DOHH2 (cell line): ENCODE results near the gene MVB12B.

Experiments used
- H3F3A ChIP-seq: fragments of 200-600 bp; sonication (generic), shearing (Covaris generic); 2 replicates; pipeline ENCODE4 v1.6.0; 2016; ENCODE audit warnings: antibody characterized with exemption, mild to moderate bottlenecking; ENCODE audit not compliant: control insufficient read depth, insufficient read depth
- H3K27ac ChIP-seq: fragments of 200-600 bp; sonication (generic); 2 replicates; pipeline ENCODE4 v1.5.1; 2014; ENCODE audit warnings: low read depth, mild to moderate bottlenecking, low read length, moderate library complexity
- H3K27me3 ChIP-seq: fragments of 200-600 bp; sonication (generic); 2 replicates; pipeline ENCODE4 v1.6.1; 2014; ENCODE audit warnings: mild to moderate bottlenecking, low read length, mixed read lengths; ENCODE audit not compliant: control insufficient read depth
- H3K36me3 ChIP-seq: fragments of 200-600 bp; sonication (generic); 2 replicates; pipeline ENCODE4 v1.6.1; 2014; ENCODE audit warnings: mild to moderate bottlenecking, low read length, moderate library complexity, mixed read lengths; ENCODE audit not compliant: control insufficient read depth
- H3K4me1 ChIP-seq: fragments of 200-600 bp; sonication (generic); 2 replicates; pipeline ENCODE4 v1.6.1; 2014; ENCODE audit warnings: mild to moderate bottlenecking, low read length, mixed read lengths; ENCODE audit not compliant: control insufficient read depth
- H3K4me2 ChIP-seq: fragments of 200-600 bp; sonication (generic); 2 replicates; pipeline ENCODE4 v1.6.0; 2014; ENCODE audit warnings: mild to moderate bottlenecking, low read length, moderate library complexity
- H3K4me3 ChIP-seq: fragments of 200-600 bp; sonication (generic); 2 replicates; pipeline ENCODE4 v1.5.1; 2014; ENCODE audit warnings: mild to moderate bottlenecking, low read length, mixed read lengths
- H3K79me2 ChIP-seq: fragments of 200-600 bp; sonication (generic); 2 replicates; pipeline ENCODE4 v1.6.1; 2014; ENCODE audit warnings: mild to moderate bottlenecking, low read length, mixed read lengths; ENCODE audit not compliant: control insufficient read depth
- H3K9me2 ChIP-seq: fragments of 200-600 bp; sonication (generic); replicated peaks from 2 replicates; pipeline ENCODE4 v1.6.1; 2014; ENCODE audit warnings: mild to moderate bottlenecking, low read length, mixed read lengths; ENCODE audit not compliant: control insufficient read depth
- H3K9me3 ChIP-seq: fragments of 200-600 bp; sonication (generic); 2 replicates; pipeline ENCODE4 v1.6.1; 2014; ENCODE audit warnings: antibody characterized with exemption, low read length, mixed read lengths; ENCODE audit not compliant: control insufficient read depth, insufficient read depth
- H4K20me1 ChIP-seq: fragments of 200-600 bp; sonication (generic); 2 replicates; pipeline ENCODE4 v1.6.0; 2014; ENCODE audit warnings: low read depth, mild to moderate bottlenecking, antibody characterized with exemption, low read length, moderate library complexity; ENCODE audit not compliant: control insufficient read depth, insufficient read depth
- CTCF ChIP-seq: fragments of 200-600 bp; sonication (generic); IDR thresholded peaks from one replicate; pipeline ENCODE4 v1.5.1; 2014; ENCODE audit warnings: antibody characterized with exemption, mild to moderate bottlenecking, low read depth, low read length; ENCODE audit not compliant: poor library complexity, severe bottlenecking
- EZH2phosphoT487 ChIP-seq: fragments of 200-600 bp; sonication (generic); IDR thresholded peaks from 2 replicates; pipeline ENCODE4 v1.6.1; 2017; ENCODE audit warnings: borderline replicate concordance, mild to moderate bottlenecking, antibody characterized with exemption, low read length, moderate library complexity, mixed read lengths

Gene MVB12B

GRCh38 chr9:126403397-126403796 is 76.8 kb downstream of the MVB12B start:
- no peaks in the 10 kb centered on the region for H3K4me1 ChIP-seq
- no peaks in the 10 kb centered on the region for H3K36me3 ChIP-seq
- H3K9me3 ChIP-seq: no peaks in the 10 kb centered on the region

GRCh38 chr9:126404459-126404858 is 77.8 kb downstream of the MVB12B start:
- Histone ChIP-seq H3K9me2 (no peaks in the 10 kb centered on the region), H3K4me3 (no peak overlapping the region), H4K20me1 (0 out of 2 replicates have a peak, but pooled peaks cover under 1% of the 10 kb centered on the region), H3F3A (no peaks in the 10 kb centered on the region), H3K4me2 (no peak overlapping the region), H3K79me2 (no peaks in the 10 kb centered on the region), H3K27ac (no peak overlapping the region), H3K4me1 (no peaks in the 10 kb centered on the region), H3K27me3 (peaks cover 16% of the 10 kb centered on the region), H3K36me3 (no peaks in the 10 kb centered on the region), H3K9me3 (no peaks in the 10 kb centered on the region)
- no peak for TF ChIP-seq EZH2phosphoT487
- TF ChIP-seq CTCF: no peak

More at GRCh38 chr9:126403397-126403796, 76.8 kb downstream of the MVB12B start:
- no peak overlapping the region for H3K4me3 ChIP-seq
- H3K27ac ChIP-seq: no peak overlapping the region
- no peaks in the 10 kb centered on the region for H3F3A ChIP-seq
- no peak overlapping the region for H3K4me2 ChIP-seq
- no peaks in the 10 kb centered on the region for H3K9me2 ChIP-seq
- H4K20me1 ChIP-seq: no peaks in the 10 kb centered on the region
- H3K27me3 ChIP-seq: peaks cover 20% of the 10 kb centered on the region
- no peak for TF ChIP-seq EZH2phosphoT487
- no peak for TF ChIP-seq CTCF
- no peaks in the 10 kb centered on the region for H3K79me2 ChIP-seq

- no peak overlapping the region for H3K4me2 ChIP-seq
- no peak overlapping the region for H3K27ac ChIP-seq
- TF ChIP-seq CTCF (no peak), EZH2phosphoT487 (no peak)
- H3K27me3 ChIP-seq: peaks cover 16% of the 10 kb centered on the region
- H3K79me2 ChIP-seq: no peaks in the 10 kb centered on the region
- 0 out of 2 replicates have a peak, but pooled peaks cover 4% of the 10 kb centered on the region for H4K20me1 ChIP-seq
- H3K9me2 ChIP-seq: no peaks in the 10 kb centered on the region
- peaks cover 3% of the 10 kb centered on the region for H3K4me1 ChIP-seq
- H3K4me3 ChIP-seq: no peak overlapping the region
- H3K36me3 ChIP-seq: no peaks in the 10 kb centered on the region
- H3F3A ChIP-seq: no peaks in the 10 kb centered on the region
- no peaks in the 10 kb centered on the region for H3K9me3 ChIP-seq
These were observed 79.5 kb downstream of the MVB12B start for GRCh38 chr9:126406075-126406667.
